K562 (cell line): ENCODE results near the gene ROBO1. TPM values are rescaled to one million over a fixed set of nuclear protein-coding genes. Genes with fewer than 3 reads are reported as not detected.

ENCODE experiments used
- ATAC-seq: fragments of 200-7000 bp; cut with Tn5 transposase; 3 replicates; pipeline ENCODE4 v1.9.1; 2020; ENCODE audit warnings: moderate library complexity
- BruUV-seq: library from RNA; stranded (reverse); fragments of 400-500 nt; replicated peaks from 2 replicates; lab custom pipeline; 2021; lab: Mats Ljungman, UMichigan
- CTCF ChIA-PET: fragments of 300-600 bp; formaldehyde crosslinking; extraction: SDS; loops from one replicate; lab custom pipeline; 2021; ENCODE audit warnings: low intra/inter-chr PET ratio; lab: Yijun Ruan, JAX
- POLR2A ChIA-PET: fragments of 300-600, 350-650 bp; sonication (Branson Sonifier 250); formaldehyde crosslinking; extraction: SDS; loops from one replicate; lab custom pipeline; 2021; ENCODE audit warnings: antibody characterized with exemption, inconsistent platforms; lab: Yijun Ruan, JAX
- DNase-seq, 4 experiments: peaks; one replicate each; pipeline versions ENCODE4 v3.0.0 to v3.0.0-alpha.2; 2011 to 2018; ENCODE audit warnings: low spot score in 3 of 4, mixed read lengths in 3 of 4; ENCODE audit errors: extremely low read depth in 1 of 4
- FAIRE-seq: peaks from 2 replicates; lab custom pipeline; 2011; peaks lifted over from hg19 to GRCh38; lab: Jason Lieb, UNC
- H2AFZ ChIP-seq: 2 replicates; pipeline ENCODE4 v1.6.0; 2011; ENCODE audit warnings: low read depth, low read length, control low read depth, inconsistent platforms
- H3K27ac ChIP-seq: fragments of 200-600 bp; 3 replicates; pipeline ENCODE4 v1.8.0; 2011; ENCODE audit warnings: low read depth, mild to moderate bottlenecking, control low read depth, inconsistent platforms, low read length, moderate library complexity, mixed read lengths; ENCODE audit errors: extremely low read depth
- H3K27me3 ChIP-seq, 2 experiments: fragments of 300-600 bp in 1 of 2; 2 replicates in 1 of 2; 3 replicates in 1 of 2; pipeline versions ENCODE4 v1.6.0 to v1.8.0; 2011; ENCODE audit warnings: inconsistent platforms in 2 of 2, low read length in 2 of 2, mild to moderate bottlenecking in 1 of 2, mixed read lengths in 1 of 2, moderate library complexity in 1 of 2; ENCODE audit not compliant: control insufficient read depth in 2 of 2, insufficient read depth in 2 of 2
- H3K36me3 ChIP-seq: fragments of 300-600 bp; 3 replicates; pipeline ENCODE4 v1.8.0; 2011; ENCODE audit warnings: mild to moderate bottlenecking, low read length, inconsistent platforms; ENCODE audit not compliant: control insufficient read depth, insufficient read depth
- H3K4me1 ChIP-seq, 2 experiments: fragments of 200-600 bp in 1 of 2; replicated peaks in 1 of 2; 2 replicates in 1 of 2; 3 replicates in 1 of 2; pipeline versions ENCODE4 v1.5.1 to v1.8.0; 2011; ENCODE audit warnings: inconsistent platforms in 2 of 2, low read length in 2 of 2, mild to moderate bottlenecking in 1 of 2, mixed read lengths in 1 of 2, moderate library complexity in 1 of 2; ENCODE audit not compliant: control insufficient read depth in 2 of 2, insufficient read depth in 2 of 2
- H3K4me2 ChIP-seq: 2 replicates; pipeline ENCODE4 v1.6.1; 2011; ENCODE audit warnings: low read length, control low read depth, inconsistent platforms, mixed read lengths; ENCODE audit not compliant: insufficient read depth
- H3K4me3 ChIP-seq: fragments of 200-600 bp; sonication (generic), shearing (Covaris generic); 2 replicates; pipeline ENCODE4 v1.5.1; 2016; ENCODE audit warnings: control low read depth, inconsistent platforms
- H3K79me2 ChIP-seq: fragments of 200-600 bp; 3 replicates; pipeline ENCODE4 v1.8.0; 2011; ENCODE audit warnings: low read length, inconsistent platforms; ENCODE audit not compliant: control insufficient read depth, insufficient read depth
- H3K9ac ChIP-seq, 2 experiments: 2 replicates each; pipeline versions ENCODE4 v1.6.0 to v1.6.1; 2011; ENCODE audit warnings: low read depth in 2 of 2, low read length in 2 of 2, control low read depth in 1 of 2, inconsistent platforms in 1 of 2, mild to moderate bottlenecking in 1 of 2, mixed read lengths in 1 of 2; ENCODE audit not compliant: insufficient read depth in 1 of 2
- H3K9me1 ChIP-seq: one replicate; pipeline ENCODE4 v1.6.0; 2011; ENCODE audit warnings: inconsistent platforms, mild to moderate bottlenecking, low read length, moderate library complexity; ENCODE audit not compliant: control insufficient read depth, insufficient read depth
- H3K9me3 ChIP-seq: replicated peaks from 2 replicates; pipeline ENCODE4 v1.5.1; 2011; ENCODE audit warnings: low read depth, low read length, inconsistent platforms; ENCODE audit not compliant: control insufficient read depth, insufficient read depth
- H4K20me1 ChIP-seq: replicated peaks from 2 replicates; pipeline ENCODE4 v1.6.1; 2011; ENCODE audit warnings: low read length, inconsistent platforms, mixed read lengths; ENCODE audit not compliant: control insufficient read depth, insufficient read depth
- ARHGAP35 ChIP-seq: fragments of 450-650 bp; IDR thresholded peaks from 2 replicates; pipeline ENCODE4 v1.6.1; 2018; ENCODE audit not compliant: partially characterized antibody
- DIDO1 ChIP-seq: fragments of 450-650 bp; IDR thresholded peaks from 2 replicates; pipeline ENCODE4 v1.6.1; 2016; ENCODE audit warnings: low read depth, missing biosample characterization, missing genetic modification characterization
- FOXJ2 ChIP-seq: fragments of 200-800 bp; sonication (Bioruptor generic); IDR thresholded peaks from 2 replicates; pipeline ENCODE4 v1.6.1; 2016; ENCODE audit warnings: missing genetic modification characterization, missing compliant biosample characterization
- FOXP4 ChIP-seq: sonication (generic); formaldehyde crosslinking; IDR thresholded peaks from 2 replicates; pipeline ENCODE4 v1.8.0; 2022; ENCODE audit warnings: mild to moderate bottlenecking, missing genetic modification reagents, borderline replicate concordance
- GTF3C2 ChIP-seq: IDR thresholded peaks from 3 replicates; pipeline ENCODE4 v1.6.1; 2011; ENCODE audit warnings: borderline replicate concordance, mild to moderate bottlenecking, moderate library complexity; ENCODE audit not compliant: insufficient read length; ENCODE audit errors: extremely low read depth
- HOMEZ ChIP-seq: fragments of 250-450 bp; sonication (Bioruptor Pico); IDR thresholded peaks from 2 replicates; pipeline ENCODE4 v1.4.0; 2020; ENCODE audit warnings: mild to moderate bottlenecking, moderate library complexity
- RBM17 ChIP-seq: fragments of 200-400 bp; formaldehyde crosslinking; IDR thresholded peaks from 2 replicates; pipeline ENCODE4 v1.6.1; 2017; ENCODE audit warnings: low read depth, mild to moderate bottlenecking, low read length, borderline replicate concordance
- RBM22 ChIP-seq: fragments of 200-400 bp; formaldehyde crosslinking; IDR thresholded peaks from 2 replicates; pipeline ENCODE4 v1.6.1; 2018; ENCODE audit warnings: low read length, low read depth; ENCODE audit not compliant: poor library complexity, severe bottlenecking
- SLC30A9 ChIP-seq: fragments of 250-450 bp; sonication (Bioruptor Pico); IDR thresholded peaks from 2 replicates; pipeline ENCODE4 v1.8.0; 2022; ENCODE audit warnings: mild to moderate bottlenecking, moderate library complexity
- SMAD2 ChIP-seq: fragments of 150-350 bp; IDR thresholded peaks from 2 replicates; pipeline ENCODE4 v1.6.1; 2014; ENCODE audit warnings: low read depth, mild to moderate bottlenecking, low read length
- TOE1 ChIP-seq, 2 experiments: fragments of 450-650 bp in 1 of 2; sonication (generic) in 1 of 2; formaldehyde crosslinking in 1 of 2; IDR thresholded peaks; 2 replicates each; pipeline versions ENCODE4 v1.7.1 to v1.8.0; 2016 to 2022; ENCODE audit warnings: borderline replicate concordance in 2 of 2, mild to moderate bottlenecking in 2 of 2, antibody characterized with exemption in 1 of 2, inconsistent platforms in 1 of 2, low read depth in 1 of 2, missing genetic modification reagents in 1 of 2, moderate library complexity in 1 of 2
- ZFP1 ChIP-seq: fragments of 450-650 bp; formaldehyde crosslinking; IDR thresholded peaks from 2 replicates; pipeline ENCODE4 v1.4.0; 2020; ENCODE audit warnings: mild to moderate bottlenecking, mixed read lengths
- ZNF174 ChIP-seq: fragments of 250-450 bp; sonication (Bioruptor Pico); IDR thresholded peaks from 2 replicates; pipeline ENCODE4 v1.4.0; 2020; ENCODE audit warnings: mild to moderate bottlenecking
- WGBS: fragments of 100-300 bp; shearing (Covaris generic); methylation state at CpG from one replicate; pipeline ENCODE4 v1.1.6; 2016; ENCODE audit warnings: low coverage, mixed read lengths; ENCODE audit not compliant: insufficient coverage; ENCODE audit errors: missing lambda C conversion rate; 5-methylcytosine and 5-hydroxymethylcytosine counted together
- in situ Hi-C: fragments of 300-500 bp; cut with MboI; formaldehyde crosslinking; loops from 4 replicates; pipeline ENCODE4 v1.15.0; 2018; ENCODE audit warnings: inconsistent platforms, mixed read lengths
- intact Hi-C: fragments of 100-400 bp; cut with micrococcal nuclease; formaldehyde crosslinking; loops from 2 replicates; pipeline ENCODE4 v1.14.2; 2022
- polyA plus RNA-seq, 8 experiments: library from polyadenylated mRNA; depleted of rRNA in 4 of 8; stranded (reverse) in 5 of 8; unstranded in 3 of 8; fragments of >200 nt; fragmentation: Nextera tagmentation in 2 of 8; fragmentation: Illumina TruSeq in 1 of 8; extraction: Ambion mirVana in 2 of 8; extraction: Trizol in 1 of 8; gene quantifications; 2 replicates each; pipeline versions ENCODE4 v1.2.1 to v1.2.3, GENCODE V29; 2011 to 2014; ENCODE audit warnings: inconsistent platforms in 1 of 8, missing spikeins in 1 of 8
- total RNA-seq, 7 experiments: library from RNA; depleted of rRNA in 6 of 7; stranded (reverse); fragments of >200 nt in 6 of 7; fragmentation: Illumina TruSeq in 2 of 7; extraction: Trizol in 2 of 7; gene quantifications; 2 replicates each; pipeline versions ENCODE4 v1.2.1 to v1.2.3, GENCODE V29; 2011 to 2021; ENCODE audit warnings: low replicate concordance in 1 of 7

Gene ROBO1
- total and polyA plus RNA-seq, 9 of the 15 experiments (the other 6 are each of a cell fraction or from before 2014, with no cell fraction given): 0.01 to 0.53 (median 0.17) TPM; not detected in 5

GRCh38 chr3:79264892-79265291 is 502.9 kb downstream of the ROBO1 start (continued):
- TF ChIP-seq FOXP4 (CRISPR knock-in tag) (no peak), HOMEZ (CRISPR knock-in tag) (no peak), SMAD2 (no peak), SLC30A9 (CRISPR knock-in tag) (no peak), ZFP1 (no peak), ARHGAP35 (no peak)
- TF ChIP-seq, all 486 proteins: peak for 0

GRCh38 chr3:79263423-79263822 is 504.4 kb downstream of the ROBO1 start:
- H3K27me3 ChIP-seq: no peaks in the 10 kb centered on the region
- H3K9me3 ChIP-seq: no peaks in the 10 kb centered on the region
- intact Hi-C loops (no loop called here), in situ Hi-C loops (no loop called here)
- ChIA-PET CTCF (no interaction called here), POLR2A (no interaction called here)
- no peaks in the 10 kb centered on the region for H3K9me1 ChIP-seq
- no TSS peak for BruUV-seq
- no peak overlapping the region for H3K9ac ChIP-seq
- FAIRE-seq: no peak
- ATAC-seq: no peak
- no peaks in the 10 kb centered on the region for H3K4me1 ChIP-seq
- H3K36me3 ChIP-seq: no peaks in the 10 kb centered on the region
- 0% methylated on average over 1 of the region's 1 CpG for WGBS
- no peaks in the 10 kb centered on the region for H4K20me1 ChIP-seq
- no peak for DNase-seq
- no peak overlapping the region for H3K4me2 ChIP-seq
- H2AFZ ChIP-seq: no peak overlapping the region
- no peak overlapping the region for H3K27ac ChIP-seq
- no peak overlapping the region for H3K4me3 ChIP-seq
- no peaks in the 10 kb centered on the region for H3K79me2 ChIP-seq
- TF ChIP-seq RBM22 (no peak), TOE1 (IDR thresholded peaks at IDR 0.05; ENCODE audit: borderline replicate concordance) (no peak), TOE1 (CRISPR knock-in tag; IDR thresholded peaks at IDR 0.05; ENCODE audit: borderline replicate concordance, low read depth) (no peak), RBM17 (no peak), GTF3C2 (no peak), ZNF174 (CRISPR knock-in tag) (no peak), DIDO1 (tag) (no peak), FOXJ2 (tag) (no peak)
